SK-N-MC (cell line): ENCODE data around the gene NENF.
"Not testable (repeated sequence)": the region's sequence is repeated elsewhere in the genome, so short reads cannot be mapped to it uniquely, and the experiment has no call there.

Experiments
- DNase-seq: peaks from one replicate; pipeline ENCODE4 v3.0.0-alpha.2; 2011; ENCODE audit warnings: low read depth, low spot score
- H3K27ac ChIP-seq: fragments of 200-600 bp; sonication (generic); 2 replicates; pipeline ENCODE4 v1.5.1; 2016; ENCODE audit warnings: mixed run types
- H3K36me3 ChIP-seq: fragments of 200-600 bp; sonication (generic); 2 replicates; pipeline ENCODE4 v1.6.1; 2017; ENCODE audit warnings: antibody characterized with exemption, low read length, mixed read lengths; ENCODE audit not compliant: insufficient read depth
- H3K4me3 ChIP-seq: fragments of 200-600 bp; sonication (generic); 2 replicates; pipeline ENCODE4 v1.5.1; 2016
- H3K9ac ChIP-seq: fragments of 200-600 bp; sonication (generic); 2 replicates; pipeline ENCODE4 v1.8.0; 2017; ENCODE audit warnings: mixed run types, mixed read lengths; ENCODE audit not compliant: insufficient read length
- H3K9me3 ChIP-seq: fragments of 200-600 bp; sonication (generic); 2 replicates; pipeline ENCODE4 v1.6.1; 2017; ENCODE audit warnings: low read depth, mild to moderate bottlenecking, antibody characterized with exemption, low read length, moderate library complexity, mixed read lengths
- EZH2 ChIP-seq: fragments of 200-600 bp; sonication (generic); IDR thresholded peaks from one replicate; pipeline ENCODE4 v1.6.1; 2017; ENCODE audit warnings: antibody characterized with exemption
- FOXP2 ChIP-seq: optimal IDR thresholded peaks from 2 replicates; pipeline ENCODE3; 2011; ENCODE audit warnings: mild to moderate bottlenecking, moderate library complexity; ENCODE audit not compliant: insufficient read depth; ENCODE audit errors: extremely low read length, control extremely low read depth
- POLR2AphosphoS5 ChIP-seq: IDR thresholded peaks from 2 replicates; pipeline ENCODE4 v1.6.1; 2012; ENCODE audit warnings: mild to moderate bottlenecking, low read depth, low read length, borderline replicate concordance

Gene NENF

GRCh38 chr1:212432661-212433576 is at the start of gene NENF:
NENF (plus strand) TSS chr1:212432920; CDS start chr1:212432944, 24 bp downstream.
- Histone ChIP-seq H3K9ac (peak within 1 kb of the TSS; percentile 85), H3K36me3 (no peaks in the 10 kb centered on the region), H3K4me3 (peak within 1 kb of the TSS; percentile 90), H3K9me3 (no peaks in the 10 kb centered on the region), H3K27ac (no peak within 1 kb of the TSS)
- TF ChIP-seq EZH2 (no peak), POLR2AphosphoS5 (peak; percentile 76)
- DNase-seq = no peak

GRCh38 chr1:212386029-212386428 is 46.7 kb upstream of the NENF start:
- Histone ChIP-seq H3K27ac (no peak overlapping the region), H3K36me3 (peaks cover 16% of the 10 kb centered on the region; the same call in 1 of the 2 replicates), H3K9me3 (no peaks in the 10 kb centered on the region), H3K9ac (no peak overlapping the region), H3K4me3 (no peak overlapping the region)
- TF ChIP-seq POLR2AphosphoS5 (no peak), EZH2 (no peak), FOXP2 (no peak)
- DNase-seq = no peak

- Histone ChIP-seq H3K36me3 (peaks cover 16% of the 10 kb centered on the region; the same call in 1 of the 2 replicates), H3K9me3 (no peaks in the 10 kb centered on the region), H3K4me3 (no peak overlapping the region), H3K9ac (no peak overlapping the region), H3K27ac (no peak overlapping the region)
- no peak for DNase-seq
- TF ChIP-seq FOXP2 (no peak), EZH2 (no peak), POLR2AphosphoS5 (no peak)
These were observed 43.6 kb upstream of the NENF start for GRCh38 chr1:212388985-212389716.

- not testable (repeated sequence) for H3K4me3 ChIP-seq, H3K36me3 ChIP-seq, H3K9ac ChIP-seq, H3K9me3 ChIP-seq, H3K27ac ChIP-seq, DNase-seq
These were observed 36.9 kb upstream of the NENF start for GRCh38 chr1:212395678-212396437.

GRCh38 chr1:212396638-212397037 is 36.1 kb upstream of the NENF start:
- TF ChIP-seq POLR2AphosphoS5 (no peak), FOXP2 (no peak), EZH2 (no peak)
- Histone ChIP-seq H3K9ac (no peak overlapping the region), H3K27ac (no peak overlapping the region), H3K36me3 (0 out of 2 replicates have a peak, but pooled peaks cover 3% of the 10 kb centered on the region), H3K4me3 (no peak overlapping the region), H3K9me3 (no peaks in the 10 kb centered on the region; the same call in 1 of the 2 replicates)
- DNase-seq = no peak

GRCh38 chr1:212397171-212397570 is 35.5 kb upstream of the NENF start:
- Histone ChIP-seq H3K9ac (no peak overlapping the region), H3K36me3 (peaks cover 5% of the 10 kb centered on the region; the same call in 1 of the 2 replicates), H3K27ac (no peak overlapping the region), H3K9me3 (no peaks in the 10 kb centered on the region; the same call in 1 of the 2 replicates), H3K4me3 (no peak overlapping the region)
- TF ChIP-seq POLR2AphosphoS5 = no peak
- no peak for TF ChIP-seq FOXP2
- TF ChIP-seq EZH2 = no peak
- DNase-seq = no peak

- Histone ChIP-seq H3K9ac (no peak overlapping the region), H3K36me3 (peaks cover 18% of the 10 kb centered on the region), H3K27ac (no peak overlapping the region), H3K9me3 (no peaks in the 10 kb centered on the region; the same call in 1 of the 2 replicates), H3K4me3 (no peak overlapping the region)
- TF ChIP-seq POLR2AphosphoS5 = no peak
- TF ChIP-seq FOXP2 = no peak
- no peak for TF ChIP-seq EZH2
- no peak for DNase-seq
These were observed 31.7 kb upstream of the NENF start for GRCh38 chr1:212401042-212401441.
